C4-2B (cell line): ENCODE measurements around the gene TMEM229A.

Experiments used
- CTCF ChIP-seq: fragments of 450-650 bp; conservative IDR thresholded peaks from 2 replicates; pipeline ENCODE4 v1.5.1; 2017; ENCODE audit warnings: mild to moderate bottlenecking
- ZFX ChIP-seq: fragments of 450-650 bp; IDR thresholded peaks from 2 replicates; pipeline ENCODE4 v1.6.1; 2017

- TF ChIP-seq CTCF = no peak
- TF ChIP-seq ZFX = no peak
These were observed 44.0 kb upstream of the TMEM229A start for GRCh38 chr7:124076841-124077240.
